ENCODE results near the gene NOSIP.

- TF ChIP-seq EZH2 (IDR thresholded peaks at IDR 0.05) (no peak), CTCF (IDR thresholded peaks at IDR 0.05) (no peak)
These were observed 13.1 kb upstream of the NOSIP start for GRCh38 chr19:49593233-49594113.

Data from neural progenitor cell (in vitro differentiated cells).